ENCODE results near the gene NLE1. TPM values are rescaled to one million over a fixed set of nuclear protein-coding genes. Genes with fewer than 3 reads are reported as not detected.

NLE1 gene
- total and polyA plus RNA-seq, 2 of the 8 experiments (the other 6 are each of a cell fraction or from before 2014, with no cell fraction given): 50.4 to 51.5 TPM

DNA sequence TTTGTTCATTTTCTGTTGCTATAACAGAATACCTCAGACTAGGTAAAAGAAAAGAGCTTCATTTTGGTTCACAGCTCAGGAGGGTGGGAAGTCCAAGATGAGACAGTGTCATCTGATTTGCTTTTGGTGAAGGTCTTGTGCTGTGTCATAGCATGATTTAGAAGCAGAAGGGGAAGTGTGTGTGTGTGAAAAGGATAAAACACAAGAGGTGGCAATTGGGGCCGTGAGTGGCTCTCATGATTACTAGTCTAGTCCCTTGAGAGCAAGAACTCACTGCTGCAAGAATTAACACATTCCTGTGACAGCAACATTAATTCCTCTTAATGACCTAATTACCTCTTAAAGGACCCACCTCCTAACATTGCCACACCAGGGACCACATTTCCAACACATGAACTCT is 43.7 kb upstream of the NLE1 start (continued):
- TF ChIP-seq, protein P1, sequence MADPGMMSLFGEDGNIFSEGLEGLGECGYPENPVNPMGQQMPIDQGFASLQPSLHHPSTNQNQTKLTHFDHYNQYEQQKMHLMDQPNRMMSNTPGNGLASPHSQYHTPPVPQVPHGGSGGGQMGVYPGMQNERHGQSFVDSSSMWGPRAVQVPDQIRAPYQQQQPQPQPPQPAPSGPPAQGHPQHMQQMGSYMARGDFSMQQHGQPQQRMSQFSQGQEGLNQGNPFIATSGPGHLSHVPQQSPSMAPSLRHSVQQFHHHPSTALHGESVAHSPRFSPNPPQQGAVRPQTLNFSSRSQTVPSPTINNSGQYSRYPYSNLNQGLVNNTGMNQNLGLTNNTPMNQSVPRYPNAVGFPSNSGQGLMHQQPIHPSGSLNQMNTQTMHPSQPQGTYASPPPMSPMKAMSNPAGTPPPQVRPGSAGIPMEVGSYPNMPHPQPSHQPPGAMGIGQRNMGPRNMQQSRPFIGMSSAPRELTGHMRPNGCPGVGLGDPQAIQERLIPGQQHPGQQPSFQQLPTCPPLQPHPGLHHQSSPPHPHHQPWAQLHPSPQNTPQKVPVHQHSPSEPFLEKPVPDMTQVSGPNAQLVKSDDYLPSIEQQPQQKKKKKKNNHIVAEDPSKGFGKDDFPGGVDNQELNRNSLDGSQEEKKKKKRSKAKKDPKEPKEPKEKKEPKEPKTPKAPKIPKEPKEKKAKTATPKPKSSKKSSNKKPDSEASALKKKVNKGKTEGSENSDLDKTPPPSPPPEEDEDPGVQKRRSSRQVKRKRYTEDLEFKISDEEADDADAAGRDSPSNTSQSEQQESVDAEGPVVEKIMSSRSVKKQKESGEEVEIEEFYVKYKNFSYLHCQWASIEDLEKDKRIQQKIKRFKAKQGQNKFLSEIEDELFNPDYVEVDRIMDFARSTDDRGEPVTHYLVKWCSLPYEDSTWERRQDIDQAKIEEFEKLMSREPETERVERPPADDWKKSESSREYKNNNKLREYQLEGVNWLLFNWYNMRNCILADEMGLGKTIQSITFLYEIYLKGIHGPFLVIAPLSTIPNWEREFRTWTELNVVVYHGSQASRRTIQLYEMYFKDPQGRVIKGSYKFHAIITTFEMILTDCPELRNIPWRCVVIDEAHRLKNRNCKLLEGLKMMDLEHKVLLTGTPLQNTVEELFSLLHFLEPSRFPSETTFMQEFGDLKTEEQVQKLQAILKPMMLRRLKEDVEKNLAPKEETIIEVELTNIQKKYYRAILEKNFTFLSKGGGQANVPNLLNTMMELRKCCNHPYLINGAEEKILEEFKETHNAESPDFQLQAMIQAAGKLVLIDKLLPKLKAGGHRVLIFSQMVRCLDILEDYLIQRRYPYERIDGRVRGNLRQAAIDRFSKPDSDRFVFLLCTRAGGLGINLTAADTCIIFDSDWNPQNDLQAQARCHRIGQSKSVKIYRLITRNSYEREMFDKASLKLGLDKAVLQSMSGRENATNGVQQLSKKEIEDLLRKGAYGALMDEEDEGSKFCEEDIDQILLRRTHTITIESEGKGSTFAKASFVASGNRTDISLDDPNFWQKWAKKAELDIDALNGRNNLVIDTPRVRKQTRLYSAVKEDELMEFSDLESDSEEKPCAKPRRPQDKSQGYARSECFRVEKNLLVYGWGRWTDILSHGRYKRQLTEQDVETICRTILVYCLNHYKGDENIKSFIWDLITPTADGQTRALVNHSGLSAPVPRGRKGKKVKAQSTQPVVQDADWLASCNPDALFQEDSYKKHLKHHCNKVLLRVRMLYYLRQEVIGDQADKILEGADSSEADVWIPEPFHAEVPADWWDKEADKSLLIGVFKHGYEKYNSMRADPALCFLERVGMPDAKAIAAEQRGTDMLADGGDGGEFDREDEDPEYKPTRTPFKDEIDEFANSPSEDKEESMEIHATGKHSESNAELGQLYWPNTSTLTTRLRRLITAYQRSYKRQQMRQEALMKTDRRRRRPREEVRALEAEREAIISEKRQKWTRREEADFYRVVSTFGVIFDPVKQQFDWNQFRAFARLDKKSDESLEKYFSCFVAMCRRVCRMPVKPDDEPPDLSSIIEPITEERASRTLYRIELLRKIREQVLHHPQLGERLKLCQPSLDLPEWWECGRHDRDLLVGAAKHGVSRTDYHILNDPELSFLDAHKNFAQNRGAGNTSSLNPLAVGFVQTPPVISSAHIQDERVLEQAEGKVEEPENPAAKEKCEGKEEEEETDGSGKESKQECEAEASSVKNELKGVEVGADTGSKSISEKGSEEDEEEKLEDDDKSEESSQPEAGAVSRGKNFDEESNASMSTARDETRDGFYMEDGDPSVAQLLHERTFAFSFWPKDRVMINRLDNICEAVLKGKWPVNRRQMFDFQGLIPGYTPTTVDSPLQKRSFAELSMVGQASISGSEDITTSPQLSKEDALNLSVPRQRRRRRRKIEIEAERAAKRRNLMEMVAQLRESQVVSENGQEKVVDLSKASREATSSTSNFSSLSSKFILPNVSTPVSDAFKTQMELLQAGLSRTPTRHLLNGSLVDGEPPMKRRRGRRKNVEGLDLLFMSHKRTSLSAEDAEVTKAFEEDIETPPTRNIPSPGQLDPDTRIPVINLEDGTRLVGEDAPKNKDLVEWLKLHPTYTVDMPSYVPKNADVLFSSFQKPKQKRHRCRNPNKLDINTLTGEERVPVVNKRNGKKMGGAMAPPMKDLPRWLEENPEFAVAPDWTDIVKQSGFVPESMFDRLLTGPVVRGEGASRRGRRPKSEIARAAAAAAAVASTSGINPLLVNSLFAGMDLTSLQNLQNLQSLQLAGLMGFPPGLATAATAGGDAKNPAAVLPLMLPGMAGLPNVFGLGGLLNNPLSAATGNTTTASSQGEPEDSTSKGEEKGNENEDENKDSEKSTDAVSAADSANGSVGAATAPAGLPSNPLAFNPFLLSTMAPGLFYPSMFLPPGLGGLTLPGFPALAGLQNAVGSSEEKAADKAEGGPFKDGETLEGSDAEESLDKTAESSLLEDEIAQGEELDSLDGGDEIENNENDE (IDR thresholded peaks at IDR 0.05; ENCODE audit: insufficient replicate concordance, low read length): no peak
- TF ChIP-seq, protein P2, sequence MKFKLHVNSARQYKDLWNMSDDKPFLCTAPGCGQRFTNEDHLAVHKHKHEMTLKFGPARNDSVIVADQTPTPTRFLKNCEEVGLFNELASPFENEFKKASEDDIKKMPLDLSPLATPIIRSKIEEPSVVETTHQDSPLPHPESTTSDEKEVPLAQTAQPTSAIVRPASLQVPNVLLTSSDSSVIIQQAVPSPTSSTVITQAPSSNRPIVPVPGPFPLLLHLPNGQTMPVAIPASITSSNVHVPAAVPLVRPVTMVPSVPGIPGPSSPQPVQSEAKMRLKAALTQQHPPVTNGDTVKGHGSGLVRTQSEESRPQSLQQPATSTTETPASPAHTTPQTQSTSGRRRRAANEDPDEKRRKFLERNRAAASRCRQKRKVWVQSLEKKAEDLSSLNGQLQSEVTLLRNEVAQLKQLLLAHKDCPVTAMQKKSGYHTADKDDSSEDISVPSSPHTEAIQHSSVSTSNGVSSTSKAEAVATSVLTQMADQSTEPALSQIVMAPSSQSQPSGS (IDR thresholded peaks at IDR 0.05; ENCODE audit: low read length): no peak
- TF ChIP-seq SP4 (IDR thresholded peaks at IDR 0.05; ENCODE audit: low read length) (no peak), EP300 (IDR thresholded peaks at IDR 0.05; ENCODE audit: borderline replicate concordance in 1 of 2, low read depth in 2 of 2, low read length in 2 of 2) (no peak), POU5F1 (IDR thresholded peaks at IDR 0.05; ENCODE audit: low read depth, low read length) (no peak), SP1 (IDR thresholded peaks at IDR 0.05; ENCODE audit: low read depth, low read length) (no peak), RFX5 (IDR thresholded peaks at IDR 0.05; ENCODE audit: borderline replicate concordance, low read depth, low read length) (no peak), TCF12 (IDR thresholded peaks at IDR 0.05; ENCODE audit: low read depth, low read length) (no peak), KDM4A (IDR thresholded peaks at IDR 0.05; ENCODE audit: low read depth, low read length, severe bottlenecking) (no peak), SAP30 (IDR thresholded peaks at IDR 0.05; ENCODE audit: insufficient read depth, insufficient replicate concordance, low read length) (no peak)
